HG03439 (cell line): ENCODE data around the gene CPXM2.

Experiments
- ATAC-seq: cut with Tn5 transposase; IDR thresholded peaks from one replicate; pipeline ENCODE4 v1.9.1; 2021; ENCODE audit warnings: mild to moderate bottlenecking, moderate library complexity; ENCODE audit not compliant: unreplicated experiment

CPXM2 gene

DNA sequence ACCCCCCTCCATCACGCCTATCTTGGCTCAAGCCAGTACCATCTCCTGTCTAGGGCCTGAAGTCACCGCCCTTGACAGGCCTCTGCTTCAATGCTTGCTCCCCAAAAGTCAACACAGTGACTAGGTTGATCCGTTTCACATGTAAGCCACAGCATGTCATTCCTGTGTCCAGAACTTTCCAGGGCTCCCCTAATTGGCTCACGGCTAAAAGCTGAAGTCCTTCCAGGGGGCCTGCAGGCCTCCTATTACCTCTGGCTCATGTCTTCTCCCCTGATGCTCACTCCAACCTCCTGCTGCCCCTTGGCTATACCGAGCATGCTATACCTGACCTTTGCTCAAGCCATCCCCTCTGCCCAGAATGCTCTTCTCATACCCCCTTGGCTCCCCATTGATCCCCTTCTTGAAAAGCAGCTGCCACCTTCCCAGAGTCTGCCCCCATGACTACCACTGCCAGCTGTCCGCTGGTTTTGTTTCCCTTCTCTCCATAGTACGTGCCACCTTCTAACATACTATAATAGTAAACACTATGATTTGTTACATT, 39.1 kb downstream of the CPXM2 start:
- ATAC-seq, result no peak

DNA sequence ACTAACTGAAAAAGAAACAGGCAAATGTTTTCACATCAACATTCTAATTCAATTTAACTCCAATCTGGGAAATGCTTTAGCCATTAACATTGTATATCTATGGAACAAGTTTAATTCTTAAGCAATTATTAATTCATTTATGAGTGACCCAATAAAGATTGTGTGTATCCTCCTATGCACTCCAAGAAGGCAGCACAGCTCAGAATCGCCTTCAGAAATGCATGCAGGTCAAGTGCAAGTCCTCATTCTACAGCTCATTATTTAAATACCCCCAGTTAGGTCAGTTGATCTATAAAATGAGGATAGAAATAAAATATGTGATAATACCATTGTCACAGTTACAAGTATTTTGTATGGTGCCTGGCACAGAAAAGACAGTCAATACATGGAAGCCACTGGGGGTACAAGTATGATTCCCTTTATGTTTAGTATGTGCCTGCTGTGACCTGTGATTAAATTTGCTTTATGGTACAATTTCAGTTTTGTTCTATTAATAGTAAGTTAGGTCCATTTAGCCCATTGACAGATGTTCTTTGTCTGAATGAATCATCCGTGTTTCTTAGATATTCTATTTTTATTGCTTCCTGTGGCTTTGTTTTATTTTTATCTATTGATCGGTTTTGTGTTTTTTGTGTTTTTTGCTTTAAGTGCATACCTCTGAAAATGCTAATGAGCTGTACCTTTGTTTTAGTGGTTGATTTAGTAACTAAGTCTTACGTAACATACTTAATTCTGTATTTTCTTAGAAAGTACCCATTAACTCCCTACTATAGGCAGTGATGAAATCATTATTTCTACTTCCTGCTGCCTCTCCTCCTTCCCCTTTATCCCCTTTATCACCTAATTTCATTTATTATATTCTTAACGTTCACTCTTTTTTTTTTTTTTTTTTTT, 42.8 kb downstream of the CPXM2 start:
- ATAC-seq, result peak; percentile 73

DNA sequence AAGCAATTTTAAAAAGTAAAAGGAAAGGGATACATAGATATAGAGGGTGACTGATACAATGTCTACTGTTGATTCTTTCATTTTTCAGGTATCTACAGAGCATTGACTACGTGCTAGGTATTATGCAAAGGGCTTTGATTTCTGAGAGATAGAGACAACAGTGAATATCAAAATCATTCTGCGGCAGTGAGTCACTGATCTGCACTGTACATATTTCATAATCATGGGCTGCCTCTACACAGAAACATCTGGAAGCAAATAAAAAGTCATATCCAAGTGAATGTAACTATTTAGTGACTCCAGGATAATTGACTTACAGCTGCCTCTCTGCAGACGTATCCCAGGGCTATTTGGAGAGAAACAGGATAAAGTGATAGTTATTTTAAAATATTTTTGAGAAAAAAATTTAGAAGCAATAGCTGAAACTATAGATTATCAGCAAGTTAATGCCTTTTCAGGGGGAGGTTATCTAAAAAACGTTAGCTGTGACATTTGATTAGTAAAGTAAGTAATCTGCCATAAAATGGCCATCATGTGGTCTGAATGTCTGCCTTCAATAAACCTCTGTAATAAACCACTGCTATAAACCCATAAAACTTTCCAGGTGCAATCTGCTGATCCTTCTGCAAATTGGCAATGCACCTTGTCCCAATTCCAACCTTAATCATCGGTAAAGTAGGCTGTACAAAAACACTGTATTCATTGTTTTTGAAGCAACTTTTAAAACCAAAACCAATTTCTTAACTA, 43.7 kb downstream of the CPXM2 start:
- no peak for ATAC-seq

GRCh38 chr10:123843835-123844234, 47.8 kb downstream of the CPXM2 start:
- no peak for ATAC-seq

GRCh38 chr10:123842692-123843385, 48.8 kb downstream of the CPXM2 start:
- ATAC-seq, result no peak

GRCh38 chr10:123841560-123841959, 50.0 kb downstream of the CPXM2 start:
- ATAC-seq, result no peak

DNA sequence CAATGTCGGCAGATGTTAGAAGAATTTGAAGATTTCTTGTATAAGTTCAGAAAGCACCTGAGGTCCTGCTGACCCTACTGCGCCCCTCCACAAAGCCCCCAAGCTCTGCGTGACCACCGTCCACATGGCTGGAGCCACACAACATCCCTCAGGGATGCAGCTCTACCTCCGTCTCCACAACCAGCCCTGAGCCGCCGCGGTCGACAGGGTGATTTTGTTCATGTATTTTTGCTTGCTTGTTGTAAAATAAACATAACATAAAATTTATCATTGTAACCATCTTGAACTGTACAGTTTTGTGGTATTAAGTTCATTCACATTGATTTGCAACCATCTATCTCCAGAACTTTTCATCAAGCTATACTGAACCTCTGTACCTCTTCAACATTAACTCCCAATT, 50.5 kb downstream of the CPXM2 start:
- no peak for ATAC-seq

- no peak for ATAC-seq
Measured at GRCh38 chr10:123840714-123841113, 50.9 kb downstream of the CPXM2 start.

DNA sequence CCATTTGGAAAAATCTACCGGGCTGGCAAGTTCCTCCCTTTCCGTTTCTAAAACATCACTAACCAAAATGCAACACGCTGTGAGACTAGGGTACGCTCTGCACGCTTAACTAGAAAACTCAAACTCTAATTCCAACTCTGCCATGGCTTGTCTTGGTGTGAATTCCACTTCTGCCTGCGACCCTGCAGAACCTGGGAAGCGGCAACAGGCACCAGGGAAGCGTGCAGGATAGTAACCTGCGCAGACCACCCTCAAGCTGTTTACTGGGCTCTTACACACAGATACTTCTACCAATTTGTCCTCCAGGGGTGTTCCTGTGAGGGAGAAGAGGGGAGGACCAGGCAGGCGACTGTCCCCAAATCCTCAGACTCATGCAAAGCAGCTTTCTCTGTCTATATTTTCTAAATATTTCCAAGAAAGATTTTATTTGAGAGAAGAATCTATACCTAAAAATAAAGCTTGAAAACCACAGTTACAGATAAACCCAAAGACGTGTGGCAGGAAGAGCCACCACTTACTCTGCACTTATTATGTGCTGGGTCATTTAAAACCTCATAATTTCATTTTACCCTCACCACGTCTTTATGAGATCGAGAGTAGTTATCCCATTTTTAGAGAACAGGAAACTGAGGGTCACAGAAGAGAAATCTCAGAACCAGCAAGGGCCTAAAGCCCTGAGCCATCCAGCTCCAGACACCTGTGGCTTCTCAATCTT, 52.9 kb downstream of the CPXM2 start:
- no peak for ATAC-seq

DNA sequence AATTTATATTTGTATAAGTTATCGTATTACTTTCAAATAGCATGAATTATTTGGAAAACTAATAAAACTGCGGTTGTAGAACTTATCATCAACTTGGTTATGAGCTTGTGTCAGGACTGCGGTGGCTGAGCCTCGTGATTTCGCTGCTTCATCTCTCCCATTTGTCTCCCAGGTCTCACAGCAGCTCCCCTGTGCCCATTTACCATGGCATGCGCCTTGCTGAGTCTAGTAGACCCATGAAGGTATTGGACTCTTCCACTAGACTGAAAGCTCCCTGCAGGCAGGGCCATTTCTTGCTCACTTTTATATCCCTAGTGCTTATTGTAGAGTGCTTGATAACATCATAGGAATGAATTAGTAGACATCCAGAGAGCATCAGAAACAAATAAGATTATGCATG, 53.9 kb downstream of the CPXM2 start:
- no peak for ATAC-seq

- ATAC-seq, result no peak
Measured at GRCh38 chr10:123836418-123837145, 55.0 kb downstream of the CPXM2 start.

DNA sequence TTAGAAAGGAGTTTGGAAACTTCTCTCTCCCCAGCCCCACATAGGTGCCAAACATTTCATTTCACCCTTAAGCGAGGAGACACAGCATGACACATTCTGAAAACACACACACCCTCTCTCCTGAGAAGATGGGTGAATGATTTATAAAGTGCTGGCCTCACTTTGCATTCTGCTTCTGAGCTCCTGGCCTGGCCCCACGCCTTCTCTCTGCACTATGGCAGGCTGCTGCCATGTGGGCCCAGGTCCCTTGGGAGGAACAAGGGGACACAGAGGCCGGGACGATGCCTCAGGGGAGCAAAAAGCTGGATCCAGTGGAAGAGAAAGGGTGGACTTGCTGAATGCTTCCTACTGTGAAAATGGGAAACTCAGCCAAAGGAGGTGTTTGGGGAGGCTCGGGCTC, 56.0 kb downstream of the CPXM2 start:
- peak; percentile 74 for ATAC-seq

DNA sequence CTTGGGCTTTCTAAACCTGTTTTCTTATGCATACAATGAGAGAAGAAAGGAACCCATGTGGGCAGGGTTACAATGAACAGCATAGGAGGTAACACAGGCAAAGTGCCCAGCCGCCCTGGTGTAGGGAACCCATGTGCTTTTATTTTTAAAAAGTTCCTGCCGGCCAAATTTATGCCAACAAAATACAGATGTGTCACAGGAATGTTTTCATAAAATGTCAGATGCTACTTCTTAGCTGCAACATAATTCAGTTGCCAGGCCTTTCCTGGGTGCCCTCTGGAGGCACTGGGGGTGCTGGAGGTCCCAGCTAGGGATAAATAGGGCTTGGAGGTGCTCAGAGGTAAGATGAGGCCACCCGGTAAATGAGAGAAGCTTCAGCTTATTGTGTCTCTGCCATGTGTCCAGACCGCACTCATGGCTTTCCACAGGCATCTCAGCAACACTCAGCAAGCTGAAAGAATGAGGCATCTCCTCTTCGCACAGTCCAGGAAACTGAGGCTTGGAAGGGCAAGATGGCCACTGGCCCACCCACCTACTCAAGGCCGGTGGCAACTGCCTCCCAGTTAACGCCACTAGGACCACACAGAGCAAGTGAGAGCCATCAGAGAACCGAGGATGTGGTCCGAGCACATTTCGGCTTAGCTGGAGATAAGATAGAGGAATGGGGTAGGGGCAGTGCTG, 58.3 kb downstream of the CPXM2 start:
- no peak for ATAC-seq

DNA sequence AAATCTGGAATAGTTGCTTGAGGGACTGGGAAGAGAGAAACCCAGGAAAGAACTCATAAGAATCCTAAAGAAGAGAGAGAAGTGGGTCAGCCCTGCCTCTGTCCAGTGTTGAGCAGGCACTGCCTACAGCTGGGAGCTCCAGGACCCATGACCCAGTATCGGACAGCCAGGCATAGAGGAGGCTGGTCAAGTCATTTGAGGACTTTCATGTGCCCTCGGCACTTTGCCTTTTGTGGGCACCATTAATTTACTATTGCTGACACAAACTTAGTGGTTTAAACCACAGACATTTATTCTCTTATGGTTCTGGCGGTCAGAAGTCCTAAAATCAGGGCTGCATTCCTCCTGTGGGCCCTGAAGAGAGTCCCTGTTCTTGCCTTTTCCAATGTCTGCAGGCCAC, 60.3 kb downstream of the CPXM2 start:
- no peak for ATAC-seq

DNA sequence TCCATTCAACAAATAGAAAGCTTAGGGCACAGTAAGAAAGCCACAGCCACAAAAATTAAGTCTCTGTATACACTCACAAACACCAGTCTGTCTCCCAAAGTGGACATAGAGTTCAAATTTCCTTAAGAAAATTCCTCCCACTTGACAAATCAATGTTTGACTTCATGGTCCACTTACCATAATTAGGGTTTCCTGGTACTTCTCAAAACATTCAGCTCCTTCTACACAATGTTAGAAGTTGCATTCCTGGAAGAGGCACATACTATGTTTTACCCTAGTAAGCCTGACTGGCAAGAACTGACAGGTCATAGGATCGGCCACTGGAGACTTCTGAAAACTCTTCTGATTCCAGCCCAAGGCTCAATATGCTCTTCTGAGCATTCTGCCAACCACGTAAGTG, 70.5 kb downstream of the CPXM2 start:
- ATAC-seq, result no peak

DNA sequence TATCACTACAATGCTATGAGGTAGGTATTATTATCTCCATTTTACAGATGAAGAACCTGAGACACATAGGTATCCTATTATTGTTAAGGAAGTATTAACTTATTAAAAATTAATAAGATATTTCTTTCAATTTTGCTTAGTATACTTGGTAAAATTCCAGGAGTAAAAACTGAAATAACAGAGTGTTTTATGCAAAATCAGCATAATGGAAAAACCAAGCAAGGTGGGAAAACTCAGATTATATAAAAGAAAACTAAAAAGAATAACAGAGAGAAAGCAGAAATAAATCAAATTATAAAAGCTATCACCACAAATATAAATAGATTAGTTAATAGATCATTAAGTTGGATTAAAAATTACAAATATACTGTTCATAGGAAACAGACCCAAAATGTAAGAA, 82.0 kb downstream of the CPXM2 start:
- ATAC-seq, result no peak

- ATAC-seq, result no peak
Measured at GRCh38 chr10:123808906-123809305, 82.7 kb downstream of the CPXM2 start.

DNA sequence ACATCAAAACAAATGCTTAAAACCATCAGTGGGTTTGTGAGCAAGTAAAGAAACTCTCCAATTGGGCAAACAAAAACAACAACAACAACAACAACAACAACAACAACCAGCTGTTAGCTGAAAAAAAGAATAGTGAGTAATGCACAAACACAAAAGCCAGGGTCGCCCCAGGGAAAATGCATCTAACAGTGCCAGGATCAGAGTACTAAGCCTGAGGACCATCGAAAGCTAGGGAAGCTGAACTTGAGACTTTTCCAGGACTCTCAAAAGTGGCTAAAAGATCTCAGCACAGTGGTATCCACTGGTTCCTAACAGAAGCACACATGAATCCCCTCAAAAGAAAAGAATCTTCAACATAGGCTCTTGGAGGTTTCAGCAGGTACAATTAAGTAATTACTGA, 83.3 kb downstream of the CPXM2 start:
- ATAC-seq, result no peak

GRCh38 chr10:123807444-123808035, 84.1 kb downstream of the CPXM2 start:
- no peak for ATAC-seq
